Ovary (tissue), 3 donors: ENCODE data around the gene PABPN1.

ENCODE experiments used
- POLR2A ChIP-seq: fragments of 450-650 bp; IDR thresholded peaks from one replicate; pipeline ENCODE4 v1.6.1; 2017; ENCODE audit warnings: antibody characterized with exemption, mild to moderate bottlenecking, moderate library complexity
- TF ChIP-seq, protein P1 (sequence below), 3 donors: fragments of 450-650 bp in 2 of 3; fragments of 200-600 bp in 1 of 3; IDR thresholded peaks; one replicate each; pipeline versions ENCODE4 v1.5.1 to v1.8.0; 2016 to 2022; ENCODE audit warnings: antibody characterized with exemption in 3 of 3, mild to moderate bottlenecking in 1 of 3
- donor health status: DM: no; HTN: no; CAD: no.

DNA sequence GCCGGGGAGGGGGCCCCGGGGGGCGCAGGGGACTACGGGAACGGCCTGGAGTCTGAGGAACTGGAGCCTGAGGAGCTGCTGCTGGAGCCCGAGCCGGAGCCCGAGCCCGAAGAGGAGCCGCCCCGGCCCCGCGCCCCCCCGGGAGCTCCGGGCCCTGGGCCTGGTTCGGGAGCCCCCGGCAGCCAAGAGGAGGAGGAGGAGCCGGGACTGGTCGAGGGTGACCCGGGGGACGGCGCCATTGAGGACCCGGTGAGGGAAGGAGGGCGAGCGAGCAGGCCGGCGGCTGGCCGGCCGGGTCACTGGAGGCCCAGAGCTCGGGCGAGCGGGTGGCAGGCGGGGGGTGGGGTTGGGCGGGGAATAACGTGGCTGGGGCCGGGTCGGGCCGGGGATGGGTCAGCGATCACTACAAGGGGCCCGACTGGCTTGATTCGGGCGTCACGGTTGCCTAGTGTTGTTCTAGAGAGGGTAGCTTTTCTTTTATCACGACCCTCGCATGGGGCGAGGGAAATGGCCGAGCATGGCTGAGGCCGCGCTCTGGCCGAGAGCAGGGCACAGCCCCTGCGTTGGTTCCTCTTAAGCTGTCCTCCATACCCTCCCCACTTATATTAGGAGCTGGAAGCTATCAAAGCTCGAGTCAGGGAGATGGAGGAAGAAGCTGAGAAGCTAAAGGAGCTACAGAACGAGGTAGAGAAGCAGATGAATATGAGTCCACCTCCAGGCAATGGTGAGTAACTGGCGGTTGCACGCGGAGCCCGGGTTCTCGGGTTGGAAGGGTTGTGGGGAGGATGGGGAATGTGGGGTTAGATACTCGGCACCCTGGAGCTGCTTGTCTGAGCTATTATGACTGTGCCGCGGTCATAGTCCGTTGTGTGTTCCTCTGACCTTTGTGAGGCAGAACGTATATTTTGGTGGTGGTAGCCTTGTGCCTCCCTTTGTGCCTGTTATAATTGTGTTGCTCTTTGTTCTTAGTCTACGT lies 603 bp downstream of the PABPN1 start:
- TF ChIP-seq, protein P1, sequence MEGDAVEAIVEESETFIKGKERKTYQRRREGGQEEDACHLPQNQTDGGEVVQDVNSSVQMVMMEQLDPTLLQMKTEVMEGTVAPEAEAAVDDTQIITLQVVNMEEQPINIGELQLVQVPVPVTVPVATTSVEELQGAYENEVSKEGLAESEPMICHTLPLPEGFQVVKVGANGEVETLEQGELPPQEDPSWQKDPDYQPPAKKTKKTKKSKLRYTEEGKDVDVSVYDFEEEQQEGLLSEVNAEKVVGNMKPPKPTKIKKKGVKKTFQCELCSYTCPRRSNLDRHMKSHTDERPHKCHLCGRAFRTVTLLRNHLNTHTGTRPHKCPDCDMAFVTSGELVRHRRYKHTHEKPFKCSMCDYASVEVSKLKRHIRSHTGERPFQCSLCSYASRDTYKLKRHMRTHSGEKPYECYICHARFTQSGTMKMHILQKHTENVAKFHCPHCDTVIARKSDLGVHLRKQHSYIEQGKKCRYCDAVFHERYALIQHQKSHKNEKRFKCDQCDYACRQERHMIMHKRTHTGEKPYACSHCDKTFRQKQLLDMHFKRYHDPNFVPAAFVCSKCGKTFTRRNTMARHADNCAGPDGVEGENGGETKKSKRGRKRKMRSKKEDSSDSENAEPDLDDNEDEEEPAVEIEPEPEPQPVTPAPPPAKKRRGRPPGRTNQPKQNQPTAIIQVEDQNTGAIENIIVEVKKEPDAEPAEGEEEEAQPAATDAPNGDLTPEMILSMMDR (IDR thresholded peaks at IDR 0.05): no peak
- no peak for TF ChIP-seq POLR2A
